ENCODE measurements around the gene PPM1B.

Gene PPM1B

GRCh38 chr2:44187251-44187650 lies 18.6 kb downstream of the PPM1B start:
- DNase-seq (ENCODE audit: insufficient read length, low spot score) (no peak), FAIRE-seq (no peak)
- no peak for TF ChIP-seq CTCF (IDR thresholded peaks at IDR 0.05; ENCODE audit: insufficient read depth, missing control alignments)

- FAIRE-seq (no peak), DNase-seq (ENCODE audit: insufficient read length, low spot score) (no peak)
- no peak for TF ChIP-seq CTCF (IDR thresholded peaks at IDR 0.05; ENCODE audit: insufficient read depth, missing control alignments)
Observed at GRCh38 chr2:44188696-44189095, 20.0 kb downstream of the PPM1B start.

- FAIRE-seq, result no peak
- DNase-seq (ENCODE audit: insufficient read length, low spot score), result no peak
- no peak for TF ChIP-seq CTCF (IDR thresholded peaks at IDR 0.05; ENCODE audit: insufficient read depth, missing control alignments)
Observed at GRCh38 chr2:44189104-44189503, 20.4 kb downstream of the PPM1B start.

- no peak for TF ChIP-seq CTCF (IDR thresholded peaks at IDR 0.05; ENCODE audit: insufficient read depth, missing control alignments)
- no peak for DNase-seq (ENCODE audit: insufficient read length, low spot score)
- FAIRE-seq, result no peak
Observed at GRCh38 chr2:44190526-44190925, 21.9 kb downstream of the PPM1B start.

- FAIRE-seq, result no peak
- DNase-seq (ENCODE audit: insufficient read length, low spot score), result no peak
- TF ChIP-seq CTCF (IDR thresholded peaks at IDR 0.05; ENCODE audit: insufficient read depth, missing control alignments), result no peak
Observed at GRCh38 chr2:44191739-44192138, 23.1 kb downstream of the PPM1B start.

- DNase-seq (ENCODE audit: insufficient read length, low spot score), result no peak
- no peak for FAIRE-seq
- no peak for TF ChIP-seq CTCF (IDR thresholded peaks at IDR 0.05; ENCODE audit: insufficient read depth, missing control alignments)
Observed at GRCh38 chr2:44192646-44193045, 24.0 kb downstream of the PPM1B start.

GRCh38 chr2:44195714-44196113 lies 27.0 kb downstream of the PPM1B start:
- no peak for FAIRE-seq
- no peak for DNase-seq (ENCODE audit: insufficient read length, low spot score)
- no peak for TF ChIP-seq CTCF (IDR thresholded peaks at IDR 0.05; ENCODE audit: insufficient read depth, missing control alignments)
